HG03520 (cell line): ENCODE measurements around the gene CTNNBL1.
"Not testable (repeated sequence)": the region's sequence is repeated elsewhere in the genome, so short reads cannot be mapped to it uniquely, and the experiment has no call there.

Experiments
- ATAC-seq: cut with Tn5 transposase; IDR thresholded peaks from one replicate; pipeline ENCODE4 v1.9.1; 2021; ENCODE audit warnings: mild to moderate bottlenecking, moderate library complexity; ENCODE audit not compliant: unreplicated experiment

CTNNBL1 gene

GRCh38 chr20:37677969-37678861 is 15.6 kb upstream of the CTNNBL1 start:
- no peak for ATAC-seq

- not testable (repeated sequence) for ATAC-seq
Observed at GRCh38 chr20:37679751-37680150, 14.1 kb upstream of the CTNNBL1 start.

- no peak for ATAC-seq
Observed at GRCh38 chr20:37680420-37680819, 13.4 kb upstream of the CTNNBL1 start.

GRCh38 chr20:37681384-37682112 is 12.3 kb upstream of the CTNNBL1 start:
- no peak for ATAC-seq

- ATAC-seq, result not testable (repeated sequence)
Observed at GRCh38 chr20:37683146-37683545, 10.7 kb upstream of the CTNNBL1 start.

GRCh38 chr20:37686762-37687477 is 6.9 kb upstream of the CTNNBL1 start:
- ATAC-seq, result no peak

GRCh38 chr20:37687478-37687805 is 6.4 kb upstream of the CTNNBL1 start:
- ATAC-seq, result no peak

- no peak for ATAC-seq
Observed at GRCh38 chr20:37688093-37688492, 5.7 kb upstream of the CTNNBL1 start.

- ATAC-seq, result no peak
Observed at GRCh38 chr20:37690626-37691369, 3.0 kb upstream of the CTNNBL1 start.

- no peak for ATAC-seq
Observed at GRCh38 chr20:37692459-37693166, 1.2 kb upstream of the CTNNBL1 start.

GRCh38 chr20:37693242-37693634 is 592 bp upstream of the CTNNBL1 start:
- ATAC-seq, result no peak

GRCh38 chr20:37695684-37696342 is 2.0 kb downstream of the CTNNBL1 start:
- no peak for ATAC-seq

- no peak for ATAC-seq
Observed at GRCh38 chr20:37697314-37697713, 3.5 kb downstream of the CTNNBL1 start.

GRCh38 chr20:37699202-37699601 is 5.4 kb downstream of the CTNNBL1 start:
- no peak for ATAC-seq

- no peak for ATAC-seq
Observed at GRCh38 chr20:37700301-37700700, 6.5 kb downstream of the CTNNBL1 start.

GRCh38 chr20:37701676-37702075 is 7.8 kb downstream of the CTNNBL1 start:
- not testable (repeated sequence) for ATAC-seq

- ATAC-seq, result no peak
Observed at GRCh38 chr20:37702403-37703034, 8.7 kb downstream of the CTNNBL1 start.

- no peak for ATAC-seq
Observed at GRCh38 chr20:37703035-37703845, 9.4 kb downstream of the CTNNBL1 start.
